ENCODE measurements around the gene GDI2. TPM values are rescaled to one million over a fixed set of nuclear protein-coding genes. Genes with fewer than 3 reads are reported as not detected.
"Not testable (repeated sequence)": the region's sequence is repeated elsewhere in the genome, so short reads cannot be mapped to it uniquely, and the experiment has no call there.

Gene GDI2
- total RNA-seq, 1 experiment from 2014 or later: 144 TPM

GRCh38 chr10:5827841-5828240, 14.6 kb upstream of the GDI2 start:
- BruUV-seq (replicated peaks): no TSS peak
- H3K9me3 ChIP-seq (ENCODE audit: control insufficient read depth in 1 of 2, insufficient read depth in 1 of 2, low read depth in 1 of 2, low read length in 2 of 2): no peaks in the 10 kb centered on the region
- no peak for ATAC-seq
- H3K27me3 ChIP-seq (ENCODE audit: insufficient read depth, low read length): no peaks in the 10 kb centered on the region
- no peaks in the 10 kb centered on the region for H3K79me2 ChIP-seq (ENCODE audit: insufficient read depth, low read length)
- no peak overlapping the region for H2AFZ ChIP-seq (ENCODE audit: low read depth, low read length, poor library complexity, severe bottlenecking)
- H3K9me2 ChIP-seq (ENCODE audit: insufficient read depth): no peaks in the 10 kb centered on the region
- CTCF ChIA-PET: no interaction called here
- H3K27ac ChIP-seq (ENCODE audit: low read depth, low read length): no peak overlapping the region
- H3K4me2 ChIP-seq (ENCODE audit: low read length): no peak overlapping the region
- no peak overlapping the region for H3K9ac ChIP-seq (ENCODE audit: low read length)
- H3K4me1 ChIP-seq (ENCODE audit: control insufficient read depth in 1 of 2, insufficient read depth in 2 of 2, low read length in 2 of 2): peaks cover under 1 to 4% of the 10 kb centered on the region in 2 experiments; a peak in 3 of 4 replicates
- H3K4me3 ChIP-seq (replicated peaks in 1 of 2; ENCODE audit: low read depth in 1 of 2, low read length in 2 of 2): no peak overlapping the region
- H4K20me1 ChIP-seq (ENCODE audit: insufficient read depth): no peaks in the 10 kb centered on the region
- H3K36me3 ChIP-seq (ENCODE audit: control insufficient read depth in 1 of 2, insufficient read depth in 2 of 2, low read length in 2 of 2): no peaks in the 10 kb centered on the region
- TF ChIP-seq CTCF (IDR thresholded peaks at IDR 0.05 in 2 of 3, conservative IDR thresholded peaks at IDR 0.05 in 1 of 3; ENCODE audit: borderline replicate concordance in 1 of 3, insufficient read depth in 1 of 3, low read depth in 2 of 3, low read length in 2 of 3) (no peak), CEBPB (IDR thresholded peaks at IDR 0.05; ENCODE audit: low read depth) (no peak), FOSL1 (IDR thresholded peaks at IDR 0.05; ENCODE audit: low read depth) (no peak), SIN3A (IDR thresholded peaks at IDR 0.05; ENCODE audit: low read depth) (no peak), POLR2A (IDR thresholded peaks at IDR 0.05; ENCODE audit: borderline replicate concordance, extremely low read depth, insufficient read depth, insufficient read length) (no peak), SP1 (IDR thresholded peaks at IDR 0.05; ENCODE audit: low read depth) (no peak), POLR2AphosphoS5 (IDR thresholded peaks at IDR 0.05; ENCODE audit: low read depth, low read length) (no peak), EZH2 (IDR thresholded peaks at IDR 0.05) (no peak), REST (IDR thresholded peaks at IDR 0.05; ENCODE audit: low read depth) (no peak), ATF3 (IDR thresholded peaks at IDR 0.05) (no peak), MAX (IDR thresholded peaks at IDR 0.05) (no peak), TCF7L2 (IDR thresholded peaks at IDR 0.05; ENCODE audit: borderline replicate concordance, extremely low read depth, insufficient read depth, insufficient read length) (no peak), SRF (IDR thresholded peaks at IDR 0.05; ENCODE audit: low read depth) (no peak)
- no peak for DNase-seq (ENCODE audit: low read depth, low spot score)
- POLR2A ChIA-PET: no interaction called here
- intact Hi-C loops (cut with micrococcal nuclease): no loop called here
- RAD21 ChIA-PET (ENCODE audit: low non-redundant PET in 1 of 2, low total read pairs in 2 of 2, uncharacterized antibody in 2 of 2, unreplicated experiment in 2 of 2): no interaction called here

- POLR2A ChIA-PET: interaction anchor here (0.6 kb wide), 1 partner anchor 75 kb away, joined by 4 read pairs; no protein-coding TSS in a partner anchor
- H3K9me2 ChIP-seq (ENCODE audit: insufficient read depth); H4K20me1 ChIP-seq (ENCODE audit: insufficient read depth); BruUV-seq (replicated peaks); H3K9me3 ChIP-seq (ENCODE audit: control insufficient read depth in 1 of 2, insufficient read depth in 1 of 2, low read depth in 1 of 2, low read length in 2 of 2); H3K4me2 ChIP-seq (ENCODE audit: low read length); CTCF ChIA-PET; H3K4me3 ChIP-seq (replicated peaks in 1 of 2; ENCODE audit: low read depth in 1 of 2, low read length in 2 of 2); RAD21 ChIA-PET (ENCODE audit: low non-redundant PET in 1 of 2, low total read pairs in 2 of 2, uncharacterized antibody in 2 of 2, unreplicated experiment in 2 of 2); H3K4me1 ChIP-seq (ENCODE audit: control insufficient read depth in 1 of 2, insufficient read depth in 2 of 2, low read length in 2 of 2); H3K27ac ChIP-seq (ENCODE audit: low read depth, low read length); H3K79me2 ChIP-seq (ENCODE audit: insufficient read depth, low read length); H3K36me3 ChIP-seq (ENCODE audit: control insufficient read depth in 1 of 2, insufficient read depth in 2 of 2, low read length in 2 of 2); H2AFZ ChIP-seq (ENCODE audit: low read depth, low read length, poor library complexity, severe bottlenecking); DNase-seq (ENCODE audit: low read depth, low spot score); H3K9ac ChIP-seq (ENCODE audit: low read length); ATAC-seq; intact Hi-C loops (cut with micrococcal nuclease); H3K27me3 ChIP-seq (ENCODE audit: insufficient read depth, low read length): not testable (repeated sequence)
These were observed 13.3 kb upstream of the GDI2 start for GRCh38 chr10:5826511-5826910.
